Measurements from ENCODE around the gene COPS8.

Gene COPS8

DNA sequence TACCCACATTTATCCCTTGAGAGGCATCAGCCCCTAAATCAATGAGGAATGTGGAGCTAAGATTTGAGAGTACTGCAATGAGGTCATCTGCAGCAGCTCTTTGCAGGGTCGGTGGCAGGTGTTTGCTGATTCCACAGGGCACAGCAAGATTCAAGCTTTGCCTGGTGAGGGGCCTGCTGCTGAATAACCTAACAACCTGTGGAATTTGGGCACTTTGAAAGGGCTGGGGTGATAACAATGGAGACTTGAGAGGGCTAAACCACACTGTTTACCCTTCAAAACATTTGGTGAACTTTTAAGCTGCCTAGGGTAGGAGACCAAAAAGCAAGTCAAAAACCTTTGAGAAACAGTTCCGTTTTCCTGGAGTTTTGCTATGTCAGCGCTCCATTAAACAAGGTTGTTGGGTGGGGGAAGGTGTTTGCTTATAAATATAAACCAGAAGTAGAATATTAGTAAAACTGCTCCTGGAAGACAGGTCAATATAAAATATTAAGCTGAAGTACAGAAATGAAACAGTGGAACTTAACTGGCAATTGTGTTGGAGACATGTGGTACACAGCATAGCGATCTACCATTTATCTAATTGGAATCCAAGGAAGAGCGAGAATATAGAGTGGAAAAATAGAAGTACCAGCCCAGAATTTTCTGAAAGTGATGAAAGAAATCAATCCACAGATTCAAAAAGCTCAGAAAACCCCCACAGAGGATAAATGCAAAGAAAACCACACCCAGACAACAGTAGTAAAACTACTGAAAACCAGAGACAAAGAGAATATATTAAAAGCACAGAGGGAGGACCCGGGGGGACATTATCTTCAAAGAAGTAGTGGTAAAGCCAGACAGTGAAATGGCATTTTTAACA, 15.7 kb downstream of the COPS8 start:
- H3F3A ChIP-seq (ENCODE audit: insufficient read depth, low read length), result no peaks in the 10 kb centered on the region
- no peak overlapping the region for H3K9ac ChIP-seq (ENCODE audit: low read length)
- H3K4me2 ChIP-seq (ENCODE audit: low read length), result no peak overlapping the region
- H3K9me2 ChIP-seq (ENCODE audit: low read depth, low read length), result no peaks in the 10 kb centered on the region
- H2AFZ ChIP-seq (ENCODE audit: low read length), result no peak overlapping the region
- peaks cover 50% of the 10 kb centered on the region for H3K36me3 ChIP-seq (ENCODE audit: insufficient read depth, low read length)
- H3K27ac ChIP-seq (ENCODE audit: low read depth, low read length, poor library complexity, severe bottlenecking), result no peak overlapping the region
- no peaks in the 10 kb centered on the region for H3K4me1 ChIP-seq (ENCODE audit: insufficient read depth, low read length, severe bottlenecking)
- no peaks in the 10 kb centered on the region for H3K9me3 ChIP-seq (ENCODE audit: low read length)
- H4K20me1 ChIP-seq (ENCODE audit: insufficient read depth, low read length), result no peaks in the 10 kb centered on the region
- no peak for TF ChIP-seq EZH2 (IDR thresholded peaks at IDR 0.05; ENCODE audit: borderline replicate concordance, low read length)
- TF ChIP-seq, protein P1, sequence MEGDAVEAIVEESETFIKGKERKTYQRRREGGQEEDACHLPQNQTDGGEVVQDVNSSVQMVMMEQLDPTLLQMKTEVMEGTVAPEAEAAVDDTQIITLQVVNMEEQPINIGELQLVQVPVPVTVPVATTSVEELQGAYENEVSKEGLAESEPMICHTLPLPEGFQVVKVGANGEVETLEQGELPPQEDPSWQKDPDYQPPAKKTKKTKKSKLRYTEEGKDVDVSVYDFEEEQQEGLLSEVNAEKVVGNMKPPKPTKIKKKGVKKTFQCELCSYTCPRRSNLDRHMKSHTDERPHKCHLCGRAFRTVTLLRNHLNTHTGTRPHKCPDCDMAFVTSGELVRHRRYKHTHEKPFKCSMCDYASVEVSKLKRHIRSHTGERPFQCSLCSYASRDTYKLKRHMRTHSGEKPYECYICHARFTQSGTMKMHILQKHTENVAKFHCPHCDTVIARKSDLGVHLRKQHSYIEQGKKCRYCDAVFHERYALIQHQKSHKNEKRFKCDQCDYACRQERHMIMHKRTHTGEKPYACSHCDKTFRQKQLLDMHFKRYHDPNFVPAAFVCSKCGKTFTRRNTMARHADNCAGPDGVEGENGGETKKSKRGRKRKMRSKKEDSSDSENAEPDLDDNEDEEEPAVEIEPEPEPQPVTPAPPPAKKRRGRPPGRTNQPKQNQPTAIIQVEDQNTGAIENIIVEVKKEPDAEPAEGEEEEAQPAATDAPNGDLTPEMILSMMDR (IDR thresholded peaks at IDR 0.05; ENCODE audit: low read length), result no peak
- H3K79me2 ChIP-seq (ENCODE audit: insufficient read depth, low read length), result no peaks in the 10 kb centered on the region
- no peak overlapping the region for H3K4me3 ChIP-seq (ENCODE audit: low read depth, low read length, poor library complexity, severe bottlenecking)
- H3K27me3 ChIP-seq (ENCODE audit: insufficient read depth, low read length), result no peaks in the 10 kb centered on the region

- H3K36me3 ChIP-seq (ENCODE audit: insufficient read depth, low read length), result peaks cover 39% of the 10 kb centered on the region
Observed at GRCh38 chr2:237102428-237102827, 16.7 kb downstream of the COPS8 start.

GRCh38 chr2:237109421-237109934, 23.8 kb downstream of the COPS8 start:
- Histone ChIP-seq H3F3A (ENCODE audit: insufficient read depth, low read length) (no peaks in the 10 kb centered on the region), H3K9me2 (ENCODE audit: low read depth, low read length) (no peaks in the 10 kb centered on the region), H3K27ac (ENCODE audit: low read depth, low read length, poor library complexity, severe bottlenecking) (no peak overlapping the region), H3K4me2 (ENCODE audit: low read length) (no peak overlapping the region), H3K4me1 (ENCODE audit: insufficient read depth, low read length, severe bottlenecking) (no peaks in the 10 kb centered on the region), H4K20me1 (ENCODE audit: insufficient read depth, low read length) (no peaks in the 10 kb centered on the region), H3K79me2 (ENCODE audit: insufficient read depth, low read length) (no peaks in the 10 kb centered on the region), H3K27me3 (ENCODE audit: insufficient read depth, low read length) (no peaks in the 10 kb centered on the region), H3K36me3 (ENCODE audit: insufficient read depth, low read length) (no peaks in the 10 kb centered on the region), H3K9ac (ENCODE audit: low read length) (no peak overlapping the region), H3K9me3 (ENCODE audit: low read length) (0 out of 2 replicates have a peak, but pooled peaks cover 3% of the 10 kb centered on the region), H2AFZ (ENCODE audit: low read length) (no peak overlapping the region), H3K4me3 (ENCODE audit: low read depth, low read length, poor library complexity, severe bottlenecking) (no peak overlapping the region)
- TF ChIP-seq, protein P1 (IDR thresholded peaks at IDR 0.05; ENCODE audit: low read length), result no peak
- TF ChIP-seq EZH2 (IDR thresholded peaks at IDR 0.05; ENCODE audit: borderline replicate concordance, low read length), result no peak

More at GRCh38 chr2:237102428-237102827, 16.7 kb downstream of the COPS8 start:
- Histone ChIP-seq H3K4me1 (ENCODE audit: insufficient read depth, low read length, severe bottlenecking) (no peaks in the 10 kb centered on the region), H3K27ac (ENCODE audit: low read depth, low read length, poor library complexity, severe bottlenecking) (no peak overlapping the region), H3K4me3 (ENCODE audit: low read depth, low read length, poor library complexity, severe bottlenecking) (no peak overlapping the region), H3K4me2 (ENCODE audit: low read length) (no peak overlapping the region), H4K20me1 (ENCODE audit: insufficient read depth, low read length) (no peaks in the 10 kb centered on the region), H3K9ac (ENCODE audit: low read length) (no peak overlapping the region), H3K27me3 (ENCODE audit: insufficient read depth, low read length) (no peaks in the 10 kb centered on the region), H2AFZ (ENCODE audit: low read length) (no peak overlapping the region), H3F3A (ENCODE audit: insufficient read depth, low read length) (no peaks in the 10 kb centered on the region), H3K9me3 (ENCODE audit: low read length) (no peaks in the 10 kb centered on the region), H3K9me2 (ENCODE audit: low read depth, low read length) (no peaks in the 10 kb centered on the region), H3K79me2 (ENCODE audit: insufficient read depth, low read length) (no peaks in the 10 kb centered on the region)
- TF ChIP-seq, protein P1 (IDR thresholded peaks at IDR 0.05; ENCODE audit: low read length), result no peak
- TF ChIP-seq EZH2 (IDR thresholded peaks at IDR 0.05; ENCODE audit: borderline replicate concordance, low read length), result no peak
